GM19438 (cell line): Measurements from ENCODE around the gene PHKG2.
"Not testable (repeated sequence)": the region's sequence is repeated elsewhere in the genome, so short reads cannot be mapped to it uniquely, and the experiment has no call there.

Experiments used
- ATAC-seq: cut with Tn5 transposase; IDR thresholded peaks from one replicate; pipeline ENCODE4 v1.9.1; 2021; ENCODE audit warnings: low read depth; ENCODE audit not compliant: unreplicated experiment

Gene PHKG2, protein sequence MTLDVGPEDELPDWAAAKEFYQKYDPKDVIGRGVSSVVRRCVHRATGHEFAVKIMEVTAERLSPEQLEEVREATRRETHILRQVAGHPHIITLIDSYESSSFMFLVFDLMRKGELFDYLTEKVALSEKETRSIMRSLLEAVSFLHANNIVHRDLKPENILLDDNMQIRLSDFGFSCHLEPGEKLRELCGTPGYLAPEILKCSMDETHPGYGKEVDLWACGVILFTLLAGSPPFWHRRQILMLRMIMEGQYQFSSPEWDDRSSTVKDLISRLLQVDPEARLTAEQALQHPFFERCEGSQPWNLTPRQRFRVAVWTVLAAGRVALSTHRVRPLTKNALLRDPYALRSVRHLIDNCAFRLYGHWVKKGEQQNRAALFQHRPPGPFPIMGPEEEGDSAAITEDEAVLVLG

DNA sequence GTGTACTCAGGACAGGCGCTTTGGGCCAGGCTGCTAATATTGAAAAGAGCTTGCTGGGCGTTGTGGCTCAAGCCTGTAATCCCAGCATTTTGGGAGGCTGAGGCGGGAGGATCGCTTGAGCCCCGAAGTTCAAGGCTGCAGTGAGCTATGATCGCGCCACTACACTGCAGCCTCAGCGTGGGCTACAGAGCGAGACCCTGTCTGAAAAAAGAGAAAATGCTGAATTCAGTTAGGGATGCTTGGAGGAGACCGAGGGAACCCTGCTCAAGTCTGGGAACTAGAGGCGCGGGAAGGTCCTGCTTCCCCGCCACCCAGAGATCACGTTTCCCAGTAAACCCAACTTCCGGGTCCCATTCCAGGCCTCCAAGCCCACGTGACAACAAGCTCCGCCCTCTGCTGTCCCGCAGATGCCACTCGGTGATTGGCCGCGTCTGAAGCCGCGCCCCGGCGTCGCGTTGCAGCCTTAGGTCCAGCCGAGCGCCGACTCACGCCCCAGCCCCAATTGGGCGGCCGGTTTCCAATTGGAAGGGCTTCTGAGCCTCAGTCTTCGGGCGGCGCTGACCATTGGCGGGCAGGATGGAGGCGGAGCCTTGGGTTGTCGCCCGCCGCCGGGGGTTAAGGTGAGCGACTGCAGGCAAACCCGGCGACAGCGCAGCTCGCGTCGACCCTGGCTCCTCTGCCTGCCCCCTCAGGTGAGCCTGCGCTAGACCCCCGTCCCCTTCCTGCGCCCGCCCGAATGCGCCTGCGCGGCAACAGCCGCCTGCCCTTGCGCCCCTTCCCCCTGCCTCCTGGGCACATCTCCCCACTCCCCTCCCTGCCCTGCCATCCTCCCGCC lies at the start of gene PHKG2:
Gene PHKG2 (plus strand): TSS at position 627 of the 835 bp plus-strand sequence. CDS start 396 bp downstream, outside the sequence.
- peak; percentile 98 for ATAC-seq

- ATAC-seq: peak; percentile 37
Observed at GRCh38 chr16:30698816-30699614, 49.2 kb upstream of the PHKG2 start, which contains the start of gene SRCAP. Gene SRCAP (plus strand): TSS chr16:30699171. CDS start chr16:30700825, 1,654 bp downstream.

GRCh38 chr16:30699615-30700099 lies 48.6 kb upstream of the PHKG2 start:
- ATAC-seq: no peak

- ATAC-seq: no peak
Observed at GRCh38 chr16:30700491-30700890, 47.7 kb upstream of the PHKG2 start.

DNA sequence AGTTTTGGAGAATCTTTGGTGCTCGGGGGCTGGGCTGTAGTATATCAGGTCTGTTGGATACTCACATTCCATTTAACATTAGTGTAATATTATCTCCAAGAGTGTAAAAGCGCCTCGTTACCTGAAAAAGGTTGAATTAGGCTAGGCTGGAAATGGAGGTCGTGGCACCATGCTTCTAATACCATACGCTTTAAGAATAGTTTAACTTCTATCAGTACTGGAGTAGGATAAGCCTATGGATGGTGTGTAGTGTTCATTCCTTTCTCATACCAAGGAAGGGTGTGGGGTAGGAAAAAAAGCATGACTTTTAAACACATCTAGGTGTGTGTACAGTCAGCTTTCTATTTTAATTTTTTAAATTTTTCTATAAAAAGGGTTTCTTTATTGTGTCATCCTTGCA lies 47.3 kb upstream of the PHKG2 start:
- no peak for ATAC-seq

DNA sequence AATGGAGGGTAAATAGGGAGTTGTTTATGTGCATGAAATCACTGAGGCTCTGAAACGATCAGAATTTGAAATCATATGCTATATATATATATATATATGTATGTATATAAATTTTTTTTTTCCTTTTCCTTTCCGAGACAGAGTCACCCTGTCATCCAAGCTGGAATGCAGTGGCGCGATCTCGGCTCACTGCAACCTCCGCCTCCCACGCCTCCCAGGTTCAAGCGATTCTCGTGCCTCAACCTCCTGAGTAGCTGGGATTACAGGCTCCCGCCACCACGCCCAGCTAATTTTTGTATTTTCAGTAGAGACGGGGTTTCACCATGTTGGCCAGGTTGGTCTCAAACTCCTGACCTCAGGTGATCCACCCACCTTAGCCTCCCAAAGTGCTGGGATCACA lies 45.2 kb upstream of the PHKG2 start:
- ATAC-seq: not testable (repeated sequence)

GRCh38 chr16:30703971-30704370 lies 44.3 kb upstream of the PHKG2 start:
- ATAC-seq: no peak

- ATAC-seq: no peak
Observed at GRCh38 chr16:30706046-30706445, 42.2 kb upstream of the PHKG2 start.

DNA sequence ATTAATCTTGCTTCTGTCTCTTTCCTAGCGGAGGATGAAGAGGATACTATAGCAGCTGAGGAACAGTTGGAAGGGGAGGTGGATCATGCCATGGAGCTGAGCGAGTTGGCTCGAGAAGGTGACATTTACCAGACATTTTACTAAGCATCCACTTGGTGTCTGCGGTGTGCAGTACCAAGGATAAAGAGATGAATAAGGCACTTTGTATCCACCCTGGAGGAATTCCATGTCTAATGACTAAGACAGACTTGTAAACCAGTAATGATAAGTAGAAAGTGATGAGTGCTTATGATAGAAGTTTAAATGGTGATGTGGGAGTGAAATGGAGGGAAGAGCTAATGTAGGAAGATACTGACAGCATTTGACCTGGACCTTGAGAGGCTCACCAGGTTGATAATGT lies 37.3 kb upstream of the PHKG2 start:
- no peak for ATAC-seq

DNA sequence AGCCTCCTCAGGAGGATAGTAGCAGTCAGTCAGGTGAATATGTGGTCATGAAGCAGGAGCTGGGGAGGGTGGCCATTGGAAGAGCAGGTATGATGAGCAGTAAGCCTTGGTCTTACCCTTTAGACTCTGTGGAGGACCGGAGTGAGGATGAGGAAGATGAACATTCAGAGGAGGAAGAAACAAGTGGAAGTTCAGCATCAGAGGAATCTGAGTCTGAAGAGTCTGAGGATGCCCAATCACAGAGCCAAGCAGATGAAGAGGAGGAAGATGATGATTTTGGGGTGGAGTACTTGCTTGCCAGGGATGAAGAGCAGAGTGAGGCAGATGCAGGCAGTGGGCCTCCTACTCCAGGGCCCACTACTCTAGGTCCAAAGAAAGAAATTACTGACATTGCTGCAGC lies 36.5 kb upstream of the PHKG2 start:
- ATAC-seq: no peak

DNA sequence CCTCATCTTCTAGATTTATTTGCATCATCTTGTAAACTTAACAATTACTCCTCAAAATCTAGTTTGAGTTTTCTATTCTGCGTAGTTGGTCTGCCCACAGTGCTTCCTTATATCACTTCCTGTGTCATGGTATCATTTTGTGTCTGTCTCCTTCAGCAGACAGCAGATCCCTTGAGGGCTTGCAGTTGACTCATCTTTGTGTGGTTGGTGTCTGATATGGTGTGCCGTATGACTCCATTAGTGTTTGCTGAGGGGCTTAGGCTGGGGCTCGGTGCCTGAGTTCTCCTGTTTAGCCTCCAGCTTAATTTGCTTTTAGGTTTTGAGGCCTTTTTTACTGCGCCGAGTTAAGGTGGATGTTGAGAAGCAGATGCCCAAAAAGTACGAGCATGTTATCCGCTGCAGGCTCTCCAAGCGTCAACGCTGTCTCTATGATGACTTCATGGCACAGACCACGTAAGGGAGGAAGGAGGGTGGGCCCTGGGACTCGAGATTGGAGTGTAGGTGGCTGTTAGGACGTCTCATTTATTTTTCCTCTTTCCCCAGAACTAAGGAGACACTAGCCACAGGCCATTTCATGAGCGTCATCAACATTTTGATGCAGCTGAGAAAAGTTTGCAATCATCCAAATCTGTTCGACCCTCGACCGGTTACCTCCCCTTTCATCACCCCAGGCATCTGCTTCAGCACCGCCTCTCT lies 32.3 kb upstream of the PHKG2 start:
- ATAC-seq: no peak

GRCh38 chr16:30720086-30720485 lies 28.1 kb upstream of the PHKG2 start:
- ATAC-seq: no peak

DNA sequence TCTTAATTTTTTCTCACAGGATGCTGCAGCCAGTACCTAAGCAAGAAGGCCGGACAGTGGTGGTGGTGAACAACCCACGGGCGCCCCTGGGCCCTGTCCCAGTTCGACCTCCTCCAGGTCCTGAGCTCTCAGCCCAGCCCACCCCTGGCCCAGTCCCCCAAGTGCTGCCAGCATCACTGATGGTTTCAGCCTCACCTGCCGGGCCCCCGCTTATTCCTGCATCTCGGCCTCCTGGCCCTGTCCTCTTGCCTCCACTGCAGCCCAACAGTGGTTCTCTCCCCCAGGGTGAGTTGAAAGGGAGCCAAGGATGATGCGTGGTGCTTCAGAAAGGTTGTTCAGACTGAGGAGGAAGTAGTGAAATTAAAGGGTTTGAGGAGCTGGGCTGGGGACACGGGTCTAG lies 27.5 kb upstream of the PHKG2 start:
- no peak for ATAC-seq

- ATAC-seq: no peak
Observed at GRCh38 chr16:30721167-30721566, 27.1 kb upstream of the PHKG2 start.

DNA sequence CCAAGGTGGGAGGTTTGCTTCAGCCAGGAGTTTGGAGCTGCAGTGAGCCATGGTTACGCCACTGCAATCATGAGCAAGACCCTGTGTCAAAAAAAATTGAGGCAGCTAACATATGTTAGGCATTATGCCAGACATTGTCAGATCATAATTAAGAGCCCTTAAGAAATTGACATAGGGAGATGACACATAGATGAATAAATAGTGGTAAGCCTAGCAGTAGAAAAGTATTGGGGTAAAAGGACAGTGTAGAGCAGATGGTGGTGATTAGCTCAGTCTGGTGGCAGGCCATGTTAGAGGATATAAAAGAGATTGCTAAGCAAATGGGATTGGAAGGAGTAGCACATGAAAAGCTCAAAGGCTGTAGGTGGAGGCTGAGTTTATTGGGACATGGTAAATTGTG lies 26.6 kb upstream of the PHKG2 start:
- ATAC-seq: no peak

GRCh38 chr16:30722443-30722842 lies 25.8 kb upstream of the PHKG2 start:
- ATAC-seq: no peak

GRCh38 chr16:30722916-30723315 lies 25.3 kb upstream of the PHKG2 start:
- no peak for ATAC-seq

- ATAC-seq: no peak
Observed at GRCh38 chr16:30723725-30724355, 24.4 kb upstream of the PHKG2 start.

- ATAC-seq: no peak
Observed at GRCh38 chr16:30724641-30725417, 23.4 kb upstream of the PHKG2 start.
